Measurements from ENCODE around the gene GNAQ. TPM values are rescaled to one million over a fixed set of nuclear protein-coding genes. Genes with fewer than 3 reads are reported as not detected.
"Not testable (repeated sequence)": the region's sequence is repeated elsewhere in the genome, so short reads cannot be mapped to it uniquely, and the experiment has no call there.

Gene GNAQ
- total RNA-seq, 1 donor from 2014 or later = 12.2 TPM

GRCh38 chr9:77798140-77798539 lies 233.5 kb downstream of the GNAQ start:
- no peak for DNase-seq
- ATAC-seq (ENCODE audit: poor library complexity) = no peak
- intact Hi-C loops (cut with DNase I) = no loop called here

GRCh38 chr9:77794985-77795384 lies 236.6 kb downstream of the GNAQ start:
- DNase-seq (no peak), ATAC-seq (ENCODE audit: poor library complexity) (no peak)
- intact Hi-C loops (cut with DNase I) = no loop called here

- intact Hi-C loops (cut with DNase I) = no loop called here
- DNase-seq (no peak), ATAC-seq (ENCODE audit: poor library complexity) (peak; percentile 25)
Measured at GRCh38 chr9:77793849-77794248, 237.8 kb downstream of the GNAQ start.

- intact Hi-C loops (cut with DNase I) = no loop called here
- no peak for ATAC-seq (ENCODE audit: poor library complexity)
- no peak for DNase-seq
Measured at GRCh38 chr9:77789891-77790290, 241.7 kb downstream of the GNAQ start.

- no peak for ATAC-seq (ENCODE audit: poor library complexity)
- intact Hi-C loops (cut with DNase I) = no loop called here
- DNase-seq = no peak
Measured at GRCh38 chr9:77785341-77785740, 246.3 kb downstream of the GNAQ start.

- intact Hi-C loops (cut with DNase I) = no loop called here
- DNase-seq (no peak), ATAC-seq (ENCODE audit: poor library complexity) (no peak)
Measured at GRCh38 chr9:77783518-77783917, 248.1 kb downstream of the GNAQ start.

GRCh38 chr9:77779010-77779409 lies 252.6 kb downstream of the GNAQ start:
- ATAC-seq (ENCODE audit: poor library complexity) = no peak

GRCh38 chr9:77773381-77773780 lies 258.2 kb downstream of the GNAQ start:
- intact Hi-C loops (cut with DNase I) = no loop called here
- no peak for DNase-seq

More at GRCh38 chr9:77779010-77779409, 252.6 kb downstream of the GNAQ start:
- no peak for DNase-seq
- intact Hi-C loops (cut with DNase I) = no loop called here

GRCh38 chr9:77772646-77773045 lies 259.0 kb downstream of the GNAQ start:
- ATAC-seq (ENCODE audit: poor library complexity) (no peak), DNase-seq (no peak)
- intact Hi-C loops (cut with DNase I) = no loop called here

More at GRCh38 chr9:77773381-77773780, 258.2 kb downstream of the GNAQ start:
- ATAC-seq (ENCODE audit: poor library complexity) = no peak

- no peak for ATAC-seq (ENCODE audit: poor library complexity)
- DNase-seq = no peak
- intact Hi-C loops (cut with DNase I) = no loop called here
Measured at GRCh38 chr9:77771171-77771570, 260.4 kb downstream of the GNAQ start.

GRCh38 chr9:77770340-77770739 lies 261.3 kb downstream of the GNAQ start:
- ATAC-seq (ENCODE audit: poor library complexity) = no peak
- intact Hi-C loops (cut with DNase I) = no loop called here
- DNase-seq = no peak

GRCh38 chr9:77769246-77769645 lies 262.4 kb downstream of the GNAQ start:
- intact Hi-C loops (cut with DNase I) = no loop called here
- ATAC-seq (ENCODE audit: poor library complexity) (peak; percentile 39), DNase-seq (no peak)

- intact Hi-C loops (cut with DNase I) = no loop called here
- DNase-seq = no peak
- ATAC-seq (ENCODE audit: poor library complexity) = no peak
Measured at GRCh38 chr9:77766587-77766986, 265.0 kb downstream of the GNAQ start.

- intact Hi-C loops (cut with DNase I) = no loop called here
- DNase-seq = no peak
- ATAC-seq (ENCODE audit: poor library complexity) = no peak
Measured at GRCh38 chr9:77765781-77766259, 265.8 kb downstream of the GNAQ start.

GRCh38 chr9:77764894-77765780 lies 266.5 kb downstream of the GNAQ start:
- intact Hi-C loops (cut with DNase I) = no loop called here
- ATAC-seq (ENCODE audit: poor library complexity) = no peak
- no peak for DNase-seq

- DNase-seq (no peak), ATAC-seq (ENCODE audit: poor library complexity) (no peak)
- intact Hi-C loops (cut with DNase I) = no loop called here
Measured at GRCh38 chr9:77763566-77763965, 268.0 kb downstream of the GNAQ start.

- intact Hi-C loops (cut with DNase I); ATAC-seq (ENCODE audit: poor library complexity); DNase-seq: not testable (repeated sequence)
Measured at GRCh38 chr9:77760919-77761318, 270.7 kb downstream of the GNAQ start.

- ATAC-seq (ENCODE audit: poor library complexity) (no peak), DNase-seq (no peak)
- intact Hi-C loops (cut with DNase I) = loop anchor here (10.0 kb wide), 1 partner anchor 325 kb away; no protein-coding TSS in a partner anchor
Measured at GRCh38 chr9:77759391-77759790, 272.2 kb downstream of the GNAQ start.

GRCh38 chr9:77756449-77756848 lies 275.2 kb downstream of the GNAQ start:
- ATAC-seq (ENCODE audit: poor library complexity) (no peak), DNase-seq (no peak)
- intact Hi-C loops (cut with DNase I) = loop anchor here (10.0 kb wide), 1 partner anchor 322 kb away; no protein-coding TSS in a partner anchor

- ATAC-seq (ENCODE audit: poor library complexity) (no peak), DNase-seq (no peak)
- intact Hi-C loops (cut with DNase I) = loop anchor here (10.0 kb wide), 1 partner anchor 318 kb away; no protein-coding TSS in a partner anchor
Measured at GRCh38 chr9:77753180-77753579, 278.4 kb downstream of the GNAQ start.
